GM18951 (cell line): Measurements from ENCODE around the gene ZFYVE28.

Source experiments
- POLR2A ChIP-seq: IDR thresholded peaks from 4 replicates; pipeline ENCODE4 v1.6.1; 2011; ENCODE audit warnings: mild to moderate bottlenecking; ENCODE audit not compliant: insufficient read length, insufficient read depth; ENCODE audit errors: extremely low read depth
- in situ Hi-C: fragments of 300-500 bp; cut with MboI; formaldehyde crosslinking; loops from one replicate; pipeline ENCODE4 v1.12.0; 2022; ENCODE audit warnings: low sequenced_read_pairs, mixed read lengths, inconsistent platforms; ENCODE audit not compliant: unreplicated experiment

ZFYVE28 gene

DNA sequence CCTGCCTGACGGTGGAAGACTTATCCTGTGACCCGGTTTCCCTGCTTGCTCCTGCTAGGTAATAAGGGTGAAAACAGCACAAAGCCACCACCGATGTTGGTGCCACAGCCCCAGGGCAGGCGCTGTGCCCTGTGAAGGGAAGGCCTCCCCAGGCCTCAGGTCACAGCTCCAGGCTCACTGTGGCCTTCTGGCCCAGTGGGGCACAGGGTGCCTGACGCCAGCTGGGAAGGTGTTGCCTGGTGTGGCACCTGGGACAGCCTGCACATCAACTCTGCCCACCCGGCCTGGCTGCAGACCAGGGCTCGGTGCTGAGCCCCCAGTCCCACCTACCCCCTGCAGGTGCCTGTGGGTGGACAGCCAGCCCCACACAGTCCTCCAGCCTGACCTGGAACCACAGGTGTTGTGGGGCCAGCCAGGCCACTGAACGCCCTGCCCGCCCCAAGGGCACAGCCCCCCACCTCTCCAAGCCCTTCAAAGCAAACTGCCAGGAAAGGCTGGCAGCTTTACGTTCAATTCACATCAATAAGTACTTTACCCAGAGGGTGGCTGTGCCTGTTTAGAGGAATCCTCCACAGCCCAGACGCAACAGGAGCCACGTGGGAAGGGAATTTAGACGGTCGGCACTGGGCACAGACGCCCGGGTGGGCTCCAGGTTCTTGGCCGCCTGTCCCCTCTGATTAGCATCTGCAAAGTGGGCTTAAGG lies 54.3 kb downstream of the ZFYVE28 start:
- in situ Hi-C loops, result no loop called here
- TF ChIP-seq POLR2A, result no peak

DNA sequence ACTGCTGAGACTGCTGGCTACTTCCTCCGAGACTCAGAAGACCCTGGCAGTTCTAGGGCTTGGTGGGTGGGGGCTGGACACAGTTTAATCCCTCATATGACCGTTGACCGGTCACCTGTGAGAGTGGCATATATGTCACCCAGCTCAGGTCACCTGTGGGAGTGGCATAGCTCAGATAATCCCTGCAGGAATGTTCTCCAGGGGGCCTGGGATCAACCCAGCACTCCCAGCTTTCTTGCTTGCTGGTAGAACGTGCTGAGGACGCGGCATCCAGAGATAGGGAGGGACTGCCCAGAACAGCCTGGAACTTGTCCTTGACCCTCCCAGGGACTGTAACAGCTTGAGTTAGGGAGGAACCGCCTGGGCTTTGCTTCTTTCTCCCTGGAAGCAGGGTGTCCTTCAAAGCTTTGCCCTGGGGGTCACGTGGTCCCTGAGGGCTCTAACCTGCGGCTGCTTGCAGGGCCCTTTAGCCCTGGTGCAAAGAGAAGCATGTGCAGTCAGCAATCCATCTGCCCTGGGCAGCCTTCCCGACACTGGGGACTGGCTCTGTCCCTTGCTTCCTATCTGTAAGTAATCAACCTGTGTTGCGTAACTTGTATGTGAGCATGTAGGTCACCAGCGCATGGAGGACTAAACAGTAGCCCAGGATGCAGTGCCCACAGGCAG lies 55.3 kb downstream of the ZFYVE28 start:
- no peak for TF ChIP-seq POLR2A

DNA sequence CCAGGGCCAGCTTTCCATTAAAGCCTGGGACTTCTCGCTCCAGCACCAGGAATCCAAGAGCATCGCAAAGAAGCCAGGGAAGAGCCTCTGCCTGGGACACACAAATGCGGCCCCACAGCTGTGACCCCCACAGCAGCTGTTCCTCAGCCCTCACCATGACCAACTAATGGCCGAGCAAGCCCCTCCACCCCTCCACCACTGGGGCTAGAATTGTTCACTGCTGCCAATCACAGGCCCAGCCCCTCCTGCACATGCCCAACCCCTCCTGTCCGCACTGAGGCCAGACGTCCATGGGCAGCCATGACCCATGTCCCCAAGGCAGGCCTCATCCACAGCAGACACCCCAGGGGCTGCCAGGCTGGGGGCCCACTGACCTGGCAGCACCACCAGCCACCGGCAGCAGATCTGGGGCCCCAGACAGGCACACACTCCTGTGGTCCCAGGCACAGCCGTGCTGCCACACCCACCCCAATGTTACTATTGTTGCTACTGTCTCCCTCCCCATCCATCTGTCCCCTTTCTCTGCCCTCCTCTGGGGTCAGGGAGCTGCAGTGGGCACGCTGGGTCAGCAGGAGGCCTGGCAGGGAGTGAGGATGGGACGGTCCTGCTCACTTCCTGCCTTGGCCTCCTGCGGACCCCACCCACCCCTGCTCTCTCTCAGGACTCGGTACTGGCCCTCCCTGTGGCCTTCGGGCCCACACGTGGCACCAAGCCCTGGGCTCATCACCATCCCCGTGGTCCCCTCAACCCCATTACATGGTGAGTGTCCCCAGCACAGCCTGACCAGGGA lies 56.0 kb downstream of the ZFYVE28 start:
- in situ Hi-C loops, result no loop called here
- no peak for TF ChIP-seq POLR2A

More for the DNA sequence above, 55.3 kb downstream of the ZFYVE28 start:
- in situ Hi-C loops, result no loop called here

- in situ Hi-C loops, result no loop called here
- TF ChIP-seq POLR2A, result no peak
These were observed 56.8 kb downstream of the ZFYVE28 start for GRCh38 chr4:2361366-2362265.

DNA sequence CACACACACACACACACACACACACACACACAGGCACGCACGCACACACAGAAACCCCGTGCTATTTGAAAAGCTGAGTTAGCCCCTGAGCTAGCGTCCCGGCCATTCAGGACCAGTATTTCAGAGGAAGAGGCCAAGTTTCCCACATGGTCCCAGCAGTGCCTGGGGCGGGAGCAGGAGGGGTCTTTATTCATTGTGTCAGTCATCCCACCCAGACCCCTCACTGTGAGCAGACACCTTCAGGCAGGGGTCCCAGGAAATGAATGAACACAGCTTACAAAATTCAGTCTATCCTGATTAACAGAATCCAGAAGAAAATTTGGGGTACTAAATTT lies 58.1 kb downstream of the ZFYVE28 start:
- TF ChIP-seq POLR2A, result no peak
- in situ Hi-C loops, result no loop called here

- in situ Hi-C loops, result no loop called here
- TF ChIP-seq POLR2A, result no peak
These were observed 58.7 kb downstream of the ZFYVE28 start for GRCh38 chr4:2359591-2360395.

- TF ChIP-seq POLR2A, result no peak
- in situ Hi-C loops, result no loop called here
These were observed 60.4 kb downstream of the ZFYVE28 start for GRCh38 chr4:2357821-2358745.

- TF ChIP-seq POLR2A, result no peak
- in situ Hi-C loops, result no loop called here
These were observed 62.0 kb downstream of the ZFYVE28 start for GRCh38 chr4:2356123-2357069.

- no peak for TF ChIP-seq POLR2A
- in situ Hi-C loops, result no loop called here
These were observed 63.7 kb downstream of the ZFYVE28 start for GRCh38 chr4:2354760-2355159.

DNA sequence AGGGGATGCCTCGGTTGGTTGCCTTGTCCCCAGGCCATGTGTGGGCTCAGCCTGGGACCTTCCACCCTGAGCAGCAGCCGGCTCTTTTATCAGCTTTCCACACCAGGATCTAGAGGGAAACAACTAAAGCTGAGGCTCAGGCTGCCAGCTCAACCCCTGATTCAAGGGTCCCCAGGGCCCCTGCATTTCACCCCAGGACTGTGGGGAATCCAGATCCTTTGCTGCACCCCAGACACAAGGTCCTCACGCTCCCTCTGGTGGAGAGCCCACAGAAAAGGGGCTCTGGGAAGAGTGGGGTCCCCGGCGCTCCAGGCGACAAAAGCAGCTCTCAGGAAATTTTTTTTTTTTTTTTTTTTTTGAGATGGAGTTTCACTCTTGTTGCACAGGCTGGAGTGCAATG lies 64.3 kb downstream of the ZFYVE28 start:
- TF ChIP-seq POLR2A, result no peak
- in situ Hi-C loops, result no loop called here
